IMR-90 (cell line): Measurements from ENCODE around the gene GCK. TPM values are rescaled to one million over a fixed set of nuclear protein-coding genes. Genes with fewer than 3 reads are reported as not detected.

Source experiments
- ATAC-seq: fragments of 200-7000 bp; cut with Tn5 transposase; 2 replicates; pipeline ENCODE4 v1.9.1; 2020; ENCODE audit warnings: low read depth, mild to moderate bottlenecking, moderate library complexity
- BruUV-seq: library from RNA; stranded (reverse); fragments of 400-500 nt; replicated peaks from 2 replicates; lab custom pipeline; 2021; lab: Mats Ljungman, UMichigan
- CTCF ChIA-PET: fragments of 300-600 bp; formaldehyde crosslinking; extraction: SDS; loops from one replicate; lab custom pipeline; 2021; ENCODE audit warnings: antibody characterized with exemption; lab: Yijun Ruan, JAX
- POLR2A ChIA-PET: fragments of 300-600 bp; sonication (Branson Sonifier 250); formaldehyde crosslinking; loops from one replicate; lab custom pipeline; 2022; ENCODE audit warnings: antibody characterized with exemption; ENCODE audit not compliant: unreplicated experiment; lab: Charles Lee
- DNase-seq: peaks from one replicate; pipeline ENCODE4 v3.0.0; 2013
- H2AFZ ChIP-seq: replicated peaks from 2 replicates; pipeline ENCODE3; 2013; ENCODE audit warnings: low read length, mild to moderate bottlenecking; ENCODE audit not compliant: poor library complexity
- H2AK5ac ChIP-seq: 2 replicates; pipeline ENCODE4 v1.6.1; 2013; ENCODE audit warnings: low read depth, low read length, inconsistent platforms
- H2AK9ac ChIP-seq: replicated peaks from 2 replicates; pipeline ENCODE3; 2013; ENCODE audit warnings: mild to moderate bottlenecking, low read depth, low read length, moderate library complexity; ENCODE audit not compliant: poor library complexity
- H2BK120ac ChIP-seq: 2 replicates; pipeline ENCODE4 v1.6.1; 2013; ENCODE audit warnings: low read depth, low read length, inconsistent platforms
- H2BK15ac ChIP-seq: 3 replicates; pipeline ENCODE4 v1.6.1; 2013; ENCODE audit warnings: low read depth, low read length, inconsistent platforms
- H2BK20ac ChIP-seq: 2 replicates; pipeline ENCODE4 v1.6.1; 2013; ENCODE audit warnings: low read depth, mild to moderate bottlenecking, inconsistent platforms, low read length, moderate library complexity
- H2BK5ac ChIP-seq: 2 replicates; pipeline ENCODE4 v1.6.1; 2013; ENCODE audit warnings: mild to moderate bottlenecking, low read depth, low read length, inconsistent platforms; ENCODE audit not compliant: poor library complexity, severe bottlenecking
- H3K14ac ChIP-seq: replicated peaks from 2 replicates; pipeline ENCODE4 v1.6.1; 2013; ENCODE audit warnings: low read depth, low read length, inconsistent platforms
- H3K18ac ChIP-seq: 2 replicates; pipeline ENCODE4 v1.6.1; 2013; ENCODE audit warnings: low read depth, low read length, control low read depth
- H3K23ac ChIP-seq: 2 replicates; pipeline ENCODE4 v1.6.1; 2013; ENCODE audit warnings: low read depth, low read length, inconsistent platforms
- H3K27ac ChIP-seq: 2 replicates; pipeline ENCODE4 v1.5.1; 2013; ENCODE audit warnings: mild to moderate bottlenecking, control low read depth, low read length; ENCODE audit not compliant: insufficient read depth
- H3K27me3 ChIP-seq: 2 replicates; pipeline ENCODE4 v1.6.1; 2013; ENCODE audit warnings: low read length; ENCODE audit not compliant: control insufficient read depth, insufficient read depth
- H3K36me3 ChIP-seq: 2 replicates; pipeline ENCODE4 v1.6.1; 2013; ENCODE audit warnings: low read length, mixed read lengths; ENCODE audit not compliant: control insufficient read depth, insufficient read depth
- H3K4ac ChIP-seq: 2 replicates; pipeline ENCODE4 v1.6.1; 2013; ENCODE audit warnings: low read depth, low read length, inconsistent platforms
- H3K4me1 ChIP-seq: 2 replicates; pipeline ENCODE4 v1.6.1; 2013; ENCODE audit warnings: low read length, mixed read lengths; ENCODE audit not compliant: control insufficient read depth, insufficient read depth
- H3K4me2 ChIP-seq: 2 replicates; pipeline ENCODE4 v1.6.1; 2013; ENCODE audit warnings: low read depth, mild to moderate bottlenecking, control low read depth, low read length, moderate library complexity
- H3K4me3 ChIP-seq: 2 replicates; pipeline ENCODE4 v1.5.1; 2013; ENCODE audit warnings: low read depth, mild to moderate bottlenecking, control low read depth, low read length, moderate library complexity; ENCODE audit not compliant: insufficient read depth
- H3K56ac ChIP-seq: 2 replicates; pipeline ENCODE4 v1.6.1; 2013; ENCODE audit warnings: low read length, inconsistent platforms; ENCODE audit not compliant: insufficient read depth; ENCODE audit errors: extremely low read depth
- H3K79me1 ChIP-seq, 2 experiments: 2 replicates each; pipeline ENCODE4 v1.6.1; 2013; ENCODE audit warnings: low read length in 2 of 2, inconsistent platforms in 1 of 2, low read depth in 1 of 2
- H3K9ac ChIP-seq: 2 replicates; pipeline ENCODE4 v1.6.1; 2013; ENCODE audit warnings: low read depth, low read length, control low read depth
- H3K9me1 ChIP-seq: 2 replicates; pipeline ENCODE4 v1.6.1; 2013; ENCODE audit warnings: low read length, inconsistent platforms; ENCODE audit not compliant: insufficient read depth
- H3K9me3 ChIP-seq: 2 replicates; pipeline ENCODE4 v1.6.1; 2013; ENCODE audit warnings: low read length; ENCODE audit not compliant: control insufficient read depth, insufficient read depth
- H4K20me1 ChIP-seq: 2 replicates; pipeline ENCODE4 v1.6.1; 2013; ENCODE audit warnings: low read length, inconsistent platforms; ENCODE audit not compliant: insufficient read depth
- H4K5ac ChIP-seq: 2 replicates; pipeline ENCODE4 v1.6.1; 2013; ENCODE audit warnings: mild to moderate bottlenecking, low read depth, low read length, control low read depth
- H4K8ac ChIP-seq, 2 experiments: 2 replicates each; pipeline ENCODE4 v1.6.1; 2013; ENCODE audit warnings: low read depth in 2 of 2, low read length in 2 of 2, control low read depth in 1 of 2, inconsistent platforms in 1 of 2
- H4K91ac ChIP-seq: 2 replicates; pipeline ENCODE4 v1.6.1; 2013; ENCODE audit warnings: low read depth, low read length, inconsistent platforms; ENCODE audit not compliant: insufficient read depth
- BHLHE40 ChIP-seq: fragments of 150-350 bp; IDR thresholded peaks from 2 replicates; pipeline ENCODE4 v1.6.1; 2016; ENCODE audit warnings: mild to moderate bottlenecking, low read depth, low read length
- CEBPB ChIP-seq: IDR thresholded peaks from 2 replicates; pipeline ENCODE4 v1.6.1; 2012; ENCODE audit warnings: low read depth, low read length, improper control_type of control experiment
- CTCF ChIP-seq: conservative IDR thresholded peaks from 2 replicates; pipeline ENCODE4 v1.5.1; 2012; ENCODE audit warnings: mild to moderate bottlenecking, low read depth, low read length, improper control_type of control experiment
- FOS ChIP-seq: fragments of 150-350 bp; IDR thresholded peaks from 2 replicates; pipeline ENCODE4 v1.6.1; 2016; ENCODE audit warnings: low read depth, low read length
- MAZ ChIP-seq: IDR thresholded peaks from 2 replicates; pipeline ENCODE4 v1.6.1; 2012; ENCODE audit warnings: low read depth, mild to moderate bottlenecking, low read length, improper control_type of control experiment, moderate library complexity, borderline replicate concordance
- POLR2A ChIP-seq: IDR thresholded peaks from 2 replicates; pipeline ENCODE4 v1.6.1; 2012; ENCODE audit warnings: mild to moderate bottlenecking, low read depth, low read length
- RFX5 ChIP-seq: IDR thresholded peaks from 2 replicates; pipeline ENCODE4 v1.8.0; 2012; ENCODE audit warnings: low read depth, mild to moderate bottlenecking, low read length, moderate library complexity
- SMC3 ChIP-seq: fragments of 150-350 bp; IDR thresholded peaks from 2 replicates; pipeline ENCODE4 v1.6.1; 2016; ENCODE audit warnings: low read depth, mild to moderate bottlenecking, antibody characterized with exemption, low read length, moderate library complexity
- USF2 ChIP-seq: fragments of 150-350 bp; IDR thresholded peaks from 2 replicates; pipeline ENCODE4 v1.6.1; 2017; ENCODE audit warnings: mild to moderate bottlenecking, antibody characterized with exemption, low read length, low read depth
- WGBS, 2 experiments: methylation state at CpG; one replicate each; pipeline versions ENCODE4 v1.1.5 to v1.1.7; 2013; ENCODE audit warnings: missing lambda C conversion rate in 2 of 2; ENCODE audit not compliant: insufficient read length in 1 of 2; ENCODE audit errors: extremely low coverage in 2 of 2; 5-methylcytosine and 5-hydroxymethylcytosine counted together
- dilution Hi-C: fragments of 300-500 bp; cut with HindIII; formaldehyde crosslinking; loops from one replicate; pipeline ENCODE4 v1.14.3; 2018; ENCODE audit warnings: low sequenced_read_pairs; ENCODE audit not compliant: unreplicated experiment
- in situ Hi-C: fragments of 300-500 bp; cut with MboI; formaldehyde crosslinking; loops from 3 replicates; pipeline ENCODE4 v1.14.3; 2019; ENCODE audit warnings: low sequenced_read_pairs, inconsistent platforms, mixed read lengths
- intact Hi-C: fragments of 100-400 bp; cut with micrococcal nuclease; formaldehyde crosslinking; loops from 2 replicates; pipeline ENCODE4 v1.10.0; 2022
- polyA plus RNA-seq, 3 experiments: library from polyadenylated mRNA; depleted of rRNA; stranded (reverse); fragments of >200 nt; gene quantifications; 2 replicates each; pipeline ENCODE4 v1.2.3, GENCODE V29; 2012; ENCODE audit warnings: low replicate concordance in 1 of 3
- total RNA-seq: library from RNA; depleted of rRNA; stranded (reverse); fragments of >200 nt; gene quantifications from 2 replicates; pipeline ENCODE4 v1.2.3, GENCODE V29; 2012

Gene GCK
- total and polyA plus RNA-seq, 2 of the 4 experiments (the other 2 are of a cell fraction) = 0.14 to 0.18 TPM

- TF ChIP-seq USF2 = peak; percentile 68; the same call in 1 of the 2 replicates
These were observed 88.6 kb downstream of the GCK start (continued) for GRCh38 chr7:44100458-44101302.

GRCh38 chr7:44099669-44100068, 89.6 kb downstream of the GCK start:
- dilution Hi-C loops = no loop called here
- intact Hi-C loops = loop anchor here (2.0 kb wide), 1 partner anchor 17 kb away; the partner anchor contains the start of gene POLM
- H2AFZ ChIP-seq = peak overlapping the region; percentile 26
- H3K4me3 ChIP-seq = no peak overlapping the region
- no peak overlapping the region for H2AK9ac ChIP-seq
- ChIA-PET POLR2A (no interaction called here), CTCF (no interaction called here)
- H3K18ac ChIP-seq = no peak overlapping the region; the same call in 1 of the 2 replicates
- H3K9me1 ChIP-seq = peaks cover 22% of the 10 kb centered on the region
- H2BK120ac ChIP-seq = peak overlapping the region; percentile 20; the same call in 1 of the 2 replicates
- H4K8ac ChIP-seq = peak overlapping the region; percentile 73 to 84; a peak in 3 of 4 replicates
- no peaks in the 10 kb centered on the region for H3K79me1 ChIP-seq
- peak overlapping the region; percentile 14; the same call in 1 of the 3 replicates for H2BK15ac ChIP-seq
- no peaks in the 10 kb centered on the region for H4K20me1 ChIP-seq
- no peak for DNase-seq
- H3K56ac ChIP-seq = no peak overlapping the region; the same call in 1 of the 2 replicates
- H2AK5ac ChIP-seq = no peak overlapping the region
- no peak overlapping the region for H4K91ac ChIP-seq
- in situ Hi-C loops = no loop called here
- no TSS peak for BruUV-seq
- no peaks in the 10 kb centered on the region for H3K36me3 ChIP-seq
- H3K14ac ChIP-seq = no peak overlapping the region
- no peak overlapping the region for H2BK20ac ChIP-seq
- peak overlapping the region; percentile 24 for H4K5ac ChIP-seq
- H3K4me2 ChIP-seq = no peak overlapping the region
- H3K4ac ChIP-seq = peak overlapping the region; percentile 44
- no peaks in the 10 kb centered on the region for H3K9me3 ChIP-seq
- no CpG with 5 or more reads among the region's 4 CpGs for WGBS, 2 experiments
- H2BK5ac ChIP-seq = no peak overlapping the region
- H3K27ac ChIP-seq = no peak overlapping the region
- H3K4me1 ChIP-seq = peaks cover 22% of the 10 kb centered on the region
- no peak overlapping the region for H3K9ac ChIP-seq
- no peak overlapping the region for H3K23ac ChIP-seq
- no peak for TF ChIP-seq BHLHE40
- TF ChIP-seq FOS = no peak
- TF ChIP-seq CTCF = no peak
- TF ChIP-seq CEBPB = no peak
- no peak for TF ChIP-seq RFX5
- no peak for TF ChIP-seq POLR2A
- TF ChIP-seq MAZ = no peak
- TF ChIP-seq SMC3 = no peak
- no peaks in the 10 kb centered on the region for H3K27me3 ChIP-seq
- ATAC-seq = no peak
